H1 (cell line): ENCODE measurements around the gene COL6A1. TPM values are rescaled to one million over a fixed set of nuclear protein-coding genes. Genes with fewer than 3 reads are reported as not detected.

Experiments
- CTCF ChIA-PET: fragments of 300-600 bp; sonication (Branson Sonifier 250); formaldehyde crosslinking; loops from one replicate; lab custom pipeline; 2021; ENCODE audit not compliant: partially characterized antibody; lab: Charles Lee
- POLR2A ChIA-PET: fragments of 300-600 bp; sonication (Branson Sonifier 250); formaldehyde crosslinking; loops from one replicate; lab custom pipeline; 2021; ENCODE audit warnings: inconsistent platforms; ENCODE audit not compliant: partially characterized antibody; lab: Charles Lee
- DNase-seq, 2 experiments: peaks; one replicate each; pipeline versions ENCODE4 v3.0.0 to v3.0.0-alpha.2; 2010 to 2022; ENCODE audit warnings: low spot score in 2 of 2, low read depth in 1 of 2, mixed read lengths in 1 of 2
- FAIRE-seq: peaks from 2 replicates; lab custom pipeline; 2011; peaks lifted over from hg19 to GRCh38; lab: Jason Lieb, UNC
- H2AFZ ChIP-seq: 2 replicates; pipeline ENCODE4 v1.8.1; 2012; ENCODE audit warnings: low read length, inconsistent platforms
- H2AK5ac ChIP-seq: 2 replicates; pipeline ENCODE4 v1.6.1; 2013; ENCODE audit warnings: low read depth, low read length
- H2BK120ac ChIP-seq: replicated peaks from 2 replicates; pipeline ENCODE3; 2013; ENCODE audit warnings: low read depth, low read length, inconsistent platforms
- H2BK12ac ChIP-seq: 2 replicates; pipeline ENCODE4 v1.6.1; 2013; ENCODE audit warnings: low read depth, low read length
- H2BK15ac ChIP-seq: 2 replicates; pipeline ENCODE4 v1.6.1; 2013; ENCODE audit warnings: low read length
- H2BK20ac ChIP-seq: 2 replicates; pipeline ENCODE4 v1.6.1; 2013; ENCODE audit warnings: low read length
- H2BK5ac ChIP-seq: 2 replicates; pipeline ENCODE4 v1.6.1; 2013; ENCODE audit warnings: low read depth, low read length
- H3K14ac ChIP-seq: 2 replicates; pipeline ENCODE4 v1.6.1; 2013; ENCODE audit warnings: inconsistent platforms; ENCODE audit not compliant: insufficient read length
- H3K18ac ChIP-seq: 2 replicates; pipeline ENCODE4 v1.6.1; 2013; ENCODE audit warnings: low read length; ENCODE audit errors: extremely low read depth
- H3K23ac ChIP-seq: 2 replicates; pipeline ENCODE4 v1.6.1; 2013; ENCODE audit warnings: inconsistent platforms; ENCODE audit not compliant: insufficient read length
- H3K23me2 ChIP-seq: 2 replicates; pipeline ENCODE4 v1.6.1; 2013; ENCODE audit warnings: low read depth, low read length
- H3K27ac ChIP-seq: 2 replicates; pipeline ENCODE4 v1.6.1; 2011; ENCODE audit warnings: low read depth, low read length, inconsistent platforms
- H3K27me3 ChIP-seq, 4 experiments: replicated peaks in 1 of 4; 1 replicate in 1 of 4; 2 replicates in 3 of 4; pipeline versions ENCODE4 v1.6.1 to v1.8.1; 2011 to 2013; ENCODE audit warnings: low read length in 3 of 4, mild to moderate bottlenecking in 3 of 4, inconsistent platforms in 2 of 4, mixed read lengths in 2 of 4, moderate library complexity in 1 of 4; ENCODE audit not compliant: control insufficient read depth in 3 of 4, insufficient read depth in 3 of 4; ENCODE audit errors: extremely low read depth in 1 of 4
- H3K36me3 ChIP-seq, 4 experiments: 2 replicates each; pipeline versions ENCODE4 v1.6.1 to v1.8.1; 2011 to 2013; ENCODE audit warnings: mild to moderate bottlenecking in 4 of 4, low read length in 3 of 4, moderate library complexity in 2 of 4, control low read depth in 1 of 4, inconsistent platforms in 1 of 4; ENCODE audit not compliant: insufficient read depth in 4 of 4, control insufficient read depth in 2 of 4
- H3K4ac ChIP-seq: replicated peaks from 2 replicates; pipeline ENCODE3; 2013; ENCODE audit warnings: low read length, low read depth, mixed read lengths, inconsistent platforms; ENCODE audit not compliant: insufficient read length
- H3K4me1 ChIP-seq, 4 experiments: replicated peaks in 1 of 4; 1 replicate in 1 of 4; 2 replicates in 3 of 4; pipeline versions ENCODE4 v1.6.1 to v1.8.1; 2011 to 2013; ENCODE audit warnings: low read length in 3 of 4, inconsistent platforms in 2 of 4, mixed read lengths in 1 of 4; ENCODE audit not compliant: insufficient read depth in 4 of 4, control insufficient read depth in 3 of 4
- H3K4me2 ChIP-seq, 2 experiments: 2 replicates each; pipeline versions ENCODE4 v1.6.1 to v1.8.1; 2011 to 2013; ENCODE audit warnings: low read depth in 2 of 2, low read length in 2 of 2, control low read depth in 1 of 2, inconsistent platforms in 1 of 2, mild to moderate bottlenecking in 1 of 2; ENCODE audit not compliant: insufficient read depth in 1 of 2
- H3K4me3 ChIP-seq, 4 experiments: fragments of 200-600, 300-600 bp in 1 of 4; sonication (generic), shearing (Covaris generic), sonication (Bioruptor Twin) in 1 of 4; 2 replicates each; pipeline versions ENCODE4 v1.5.1 to v1.8.1; 2011 to 2016; ENCODE audit warnings: low read length in 4 of 4, low read depth in 3 of 4, control low read depth in 2 of 4, inconsistent platforms in 2 of 4, mild to moderate bottlenecking in 2 of 4, mixed read lengths in 1 of 4, moderate library complexity in 1 of 4; ENCODE audit not compliant: insufficient read depth in 2 of 4; ENCODE audit errors: extremely low read depth in 1 of 4
- H3K56ac ChIP-seq: replicated peaks from 2 replicates; pipeline ENCODE3; 2013; ENCODE audit warnings: low read depth, mild to moderate bottlenecking, mixed read lengths, low read length, inconsistent platforms; ENCODE audit not compliant: insufficient read length
- H3K79me1 ChIP-seq: 2 replicates; pipeline ENCODE4 v1.6.1; 2013; ENCODE audit warnings: low read depth, low read length, control low read depth
- H3K79me2 ChIP-seq, 2 experiments: 2 replicates each; pipeline versions ENCODE4 v1.6.1 to v1.8.1; 2012 to 2013; ENCODE audit warnings: low read length in 2 of 2, mild to moderate bottlenecking in 2 of 2, inconsistent platforms in 1 of 2; ENCODE audit not compliant: insufficient read depth in 2 of 2, control insufficient read depth in 1 of 2
- H3K9ac ChIP-seq, 4 experiments: replicated peaks in 1 of 4; 1 replicate in 1 of 4; 2 replicates in 3 of 4; pipeline versions ENCODE4 v1.6.1 to v1.8.1; 2011 to 2013; ENCODE audit warnings: low read depth in 3 of 4, low read length in 3 of 4, control low read depth in 2 of 4, mild to moderate bottlenecking in 2 of 4, moderate library complexity in 2 of 4, inconsistent platforms in 1 of 4; ENCODE audit errors: extremely low read depth in 1 of 4
- H3K9me3 ChIP-seq, 2 experiments: 2 replicates each; pipeline versions ENCODE4 v1.6.1 to v1.8.1; 2012 to 2013; ENCODE audit warnings: mild to moderate bottlenecking in 2 of 2, moderate library complexity in 2 of 2, control low read depth in 1 of 2, inconsistent platforms in 1 of 2, low read depth in 1 of 2, low read length in 1 of 2, mixed read lengths in 1 of 2; ENCODE audit not compliant: insufficient read depth in 2 of 2
- H4K20me1 ChIP-seq, 2 experiments: replicated peaks in 1 of 2; 2 replicates each; pipeline versions ENCODE3 to v1.8.1; 2011 to 2013; ENCODE audit warnings: inconsistent platforms in 2 of 2, low read length in 2 of 2, mild to moderate bottlenecking in 1 of 2; ENCODE audit not compliant: insufficient read depth in 2 of 2, control insufficient read depth in 1 of 2
- H4K5ac ChIP-seq: 2 replicates; pipeline ENCODE4 v1.6.1; 2013; ENCODE audit warnings: low read length, low read depth, mixed read lengths, inconsistent platforms; ENCODE audit not compliant: insufficient read length
- H4K8ac ChIP-seq: 2 replicates; pipeline ENCODE4 v1.8.0; 2013; ENCODE audit warnings: mild to moderate bottlenecking, moderate library complexity, low read length, inconsistent platforms; ENCODE audit not compliant: insufficient read depth; ENCODE audit errors: extremely low read depth
- H4K91ac ChIP-seq: replicated peaks from 2 replicates; pipeline ENCODE3; 2013; ENCODE audit warnings: low read length, mixed read lengths, inconsistent platforms; ENCODE audit not compliant: insufficient read length
- CBX5 ChIP-seq: fragments of 300-800, 300-1000 bp; sonication (generic); IDR thresholded peaks from 2 replicates; pipeline ENCODE4 v1.7.1; 2016; ENCODE audit warnings: antibody characterized with exemption, low read length, low read depth
- CHD2 ChIP-seq: IDR thresholded peaks from 2 replicates; pipeline ENCODE4 v1.6.1; 2012; ENCODE audit warnings: low read length, improper control_type of control experiment
- GTF2F1 ChIP-seq: IDR thresholded peaks from 2 replicates; pipeline ENCODE4 v1.6.1; 2012; ENCODE audit warnings: low read depth, low read length, improper control_type of control experiment, borderline replicate concordance
- KDM1A ChIP-seq: fragments of 200-600, 300-600 bp; sonication (generic); IDR thresholded peaks from 2 replicates; pipeline ENCODE4 v1.7.1; 2016; ENCODE audit warnings: mild to moderate bottlenecking, low read length, borderline replicate concordance
- POU5F1 ChIP-seq: IDR thresholded peaks from 2 replicates; pipeline ENCODE4 v1.6.1; 2011; ENCODE audit warnings: low read depth, mild to moderate bottlenecking, low read length, moderate library complexity
- RAD21 ChIP-seq, 2 experiments: IDR thresholded peaks in 1 of 2; conservative IDR thresholded peaks in 1 of 2; 2 replicates each; pipeline ENCODE4 v1.6.1; 2011; ENCODE audit warnings: low read depth in 2 of 2, low read length in 2 of 2, improper control_type of control experiment in 1 of 2, inconsistent platforms in 1 of 2, mild to moderate bottlenecking in 1 of 2, moderate library complexity in 1 of 2
- SIRT6 ChIP-seq: IDR thresholded peaks from one replicate; pipeline ENCODE4 v1.7.1; 2012; ENCODE audit warnings: low read length, inconsistent platforms
- TAF1 ChIP-seq: IDR thresholded peaks from 2 replicates; pipeline ENCODE4 v1.6.1; 2011; ENCODE audit warnings: mild to moderate bottlenecking, low read depth, low read length
- YY1 ChIP-seq: IDR thresholded peaks from 2 replicates; pipeline ENCODE4 v1.6.1; 2011; ENCODE audit warnings: low read depth, mild to moderate bottlenecking, low read length
- WGBS, 2 experiments: shearing (Covaris generic) in 1 of 2; methylation state at CpG; one replicate each; pipeline versions ENCODE4 v1.1.6 to v1.1.7; 2013 to 2015; ENCODE audit warnings: low lambda C conversion rate in 2 of 2, mixed read lengths in 2 of 2, inconsistent platforms in 1 of 2, low coverage in 1 of 2, missing lambda C conversion rate in 1 of 2; ENCODE audit not compliant: insufficient replicate concordance in 2 of 2, insufficient coverage in 1 of 2, insufficient read length in 1 of 2; ENCODE audit errors: extremely low coverage in 1 of 2, missing lambda C conversion rate in 1 of 2; 5-methylcytosine and 5-hydroxymethylcytosine counted together
- polyA plus RNA-seq, 7 experiments: library from polyadenylated mRNA; depleted of rRNA in 3 of 7; stranded (reverse) in 5 of 7; unstranded in 2 of 7; fragments of >200 nt in 5 of 7; fragments of 200-250 nt in 2 of 7; gene quantifications; 1 replicate in 5 of 7; 2 replicates in 1 of 7; 4 replicates in 1 of 7; pipeline versions ENCODE4 v1.2.1 to v1.2.3, GENCODE V29; 2011 to 2013; ENCODE audit warnings: missing spikeins in 2 of 7, mixed read lengths in 2 of 7
- total RNA-seq: library from RNA; stranded (reverse); fragmentation: NEBNext Ultra II Directional; extraction: Animal tissue kit (Norgen Biotek cat#: 25700); gene quantifications from 2 replicates; pipeline ENCODE4 v1.2.1, GENCODE V29; 2021
- TF ChIP-seq, protein P1 (sequence below): IDR thresholded peaks from 2 replicates; pipeline ENCODE4 v1.6.1; 2012; ENCODE audit warnings: low read length, inconsistent platforms

Gene COL6A1
- total and polyA plus RNA-seq, 2 of the 8 experiments (the other 6 are each of a cell fraction or from before 2014, with no cell fraction given): 100 to 115 TPM

DNA sequence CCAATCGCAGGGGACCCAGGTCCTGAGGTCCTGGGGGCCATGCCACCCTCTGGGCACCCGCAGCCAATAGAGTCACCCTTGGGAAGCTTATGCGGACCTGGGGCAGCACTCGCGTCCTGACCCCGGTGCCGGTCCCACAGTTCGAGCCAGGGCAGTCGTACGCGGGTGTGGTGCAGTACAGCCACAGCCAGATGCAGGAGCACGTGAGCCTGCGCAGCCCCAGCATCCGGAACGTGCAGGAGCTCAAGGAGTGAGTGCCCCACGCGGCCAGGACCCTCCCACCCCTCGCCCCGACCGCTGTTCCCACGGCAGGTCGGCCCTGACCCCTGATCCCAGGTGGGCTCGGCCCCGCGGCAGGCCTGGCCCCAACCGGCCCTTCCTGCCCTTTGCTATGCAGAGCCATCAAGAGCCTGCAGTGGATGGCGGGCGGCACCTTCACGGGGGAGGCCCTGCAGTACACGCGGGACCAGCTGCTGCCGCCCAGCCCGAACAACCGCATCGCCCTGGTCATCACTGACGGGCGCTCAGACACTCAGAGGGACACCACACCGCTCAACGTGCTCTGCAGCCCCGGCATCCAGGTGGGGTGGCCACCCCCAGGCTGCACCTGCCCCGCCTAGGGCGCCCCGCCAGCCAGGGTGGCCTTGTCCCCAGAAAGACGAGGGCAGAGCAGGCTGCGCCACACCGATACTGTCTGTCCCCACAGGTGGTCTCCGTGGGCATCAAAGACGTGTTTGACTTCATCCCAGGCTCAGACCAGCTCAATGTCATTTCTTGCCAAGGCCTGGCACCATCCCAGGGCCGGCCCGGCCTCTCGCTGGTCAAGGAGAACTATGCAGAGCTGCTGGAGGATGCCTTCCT lies 20.5 kb downstream of the COL6A1 start:
- ChIA-PET CTCF (interaction anchor here (0.6 kb wide), 1 partner anchor 106 kb away, joined by 3 read pairs; no protein-coding TSS in a partner anchor), POLR2A (interaction anchor here (1.0 kb wide), 1 partner anchor 131 kb away, joined by 4 read pairs; no protein-coding TSS in a partner anchor)
- Histone ChIP-seq H3K4me2 (no peak overlapping the region), H2AK5ac (no peak overlapping the region), H2BK12ac (no peak overlapping the region), H4K91ac (no peak overlapping the region), H3K14ac (no peak overlapping the region), H3K36me3 (peaks cover 0 to 60% (median 11%) of the 10 kb centered on the region in 4 experiments; a peak in 5 of 8 replicates), H3K4me3 (no peak overlapping the region), H2BK5ac (no peak overlapping the region; the same call in 1 of the 2 replicates), H3K27me3 (no peaks in the 10 kb centered on the region), H4K5ac (no peak overlapping the region), H2BK20ac (no peak overlapping the region), H3K4me1 (no peaks in the 10 kb centered on the region), H3K9ac (no peak overlapping the region), H3K23ac (no peak overlapping the region), H3K4ac (no peak overlapping the region), H2AFZ (no peak overlapping the region), H3K79me2 (no peaks in the 10 kb centered on the region), H2BK120ac (no peak overlapping the region), H4K8ac (no peak overlapping the region; the same call in 1 of the 2 replicates), H3K18ac (no peak overlapping the region), H3K56ac (no peak overlapping the region), H4K20me1 (peaks cover 0 to 4% of the 10 kb centered on the region in 2 experiments), H2BK15ac (no peak overlapping the region), H3K79me1 (no peaks in the 10 kb centered on the region), H3K27ac (no peak overlapping the region), H3K9me3 (no peaks in the 10 kb centered on the region), H3K23me2 (no peaks in the 10 kb centered on the region)
- WGBS, 2 experiments: 88% methylated on average over 35 of the region's 51 CpGs; no CpG with 5 or more reads in 1 of the 2 experiments
- FAIRE-seq: no peak
- peak in 1 of 2 experiments; percentile 43 for DNase-seq
- TF ChIP-seq GTF2F1 (no peak), KDM1A (no peak), TAF1 (no peak), POU5F1 (no peak), RAD21 (IDR thresholded peaks at IDR 0.05 in 1 of 2, conservative IDR thresholded peaks at IDR 0.05 in 1 of 2; ENCODE audit: low read depth in 2 of 2, low read length in 2 of 2) (no peak), YY1 (no peak), SIRT6 (no peak), CHD2 (no peak), CBX5 (no peak)
- TF ChIP-seq, protein P1, sequence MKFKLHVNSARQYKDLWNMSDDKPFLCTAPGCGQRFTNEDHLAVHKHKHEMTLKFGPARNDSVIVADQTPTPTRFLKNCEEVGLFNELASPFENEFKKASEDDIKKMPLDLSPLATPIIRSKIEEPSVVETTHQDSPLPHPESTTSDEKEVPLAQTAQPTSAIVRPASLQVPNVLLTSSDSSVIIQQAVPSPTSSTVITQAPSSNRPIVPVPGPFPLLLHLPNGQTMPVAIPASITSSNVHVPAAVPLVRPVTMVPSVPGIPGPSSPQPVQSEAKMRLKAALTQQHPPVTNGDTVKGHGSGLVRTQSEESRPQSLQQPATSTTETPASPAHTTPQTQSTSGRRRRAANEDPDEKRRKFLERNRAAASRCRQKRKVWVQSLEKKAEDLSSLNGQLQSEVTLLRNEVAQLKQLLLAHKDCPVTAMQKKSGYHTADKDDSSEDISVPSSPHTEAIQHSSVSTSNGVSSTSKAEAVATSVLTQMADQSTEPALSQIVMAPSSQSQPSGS: no peak
